Measurements from ENCODE around the gene PISD.
"Not testable (repeated sequence)": the region's sequence is repeated elsewhere in the genome, so short reads cannot be mapped to it uniquely, and the experiment has no call there.

PISD gene

DNA sequence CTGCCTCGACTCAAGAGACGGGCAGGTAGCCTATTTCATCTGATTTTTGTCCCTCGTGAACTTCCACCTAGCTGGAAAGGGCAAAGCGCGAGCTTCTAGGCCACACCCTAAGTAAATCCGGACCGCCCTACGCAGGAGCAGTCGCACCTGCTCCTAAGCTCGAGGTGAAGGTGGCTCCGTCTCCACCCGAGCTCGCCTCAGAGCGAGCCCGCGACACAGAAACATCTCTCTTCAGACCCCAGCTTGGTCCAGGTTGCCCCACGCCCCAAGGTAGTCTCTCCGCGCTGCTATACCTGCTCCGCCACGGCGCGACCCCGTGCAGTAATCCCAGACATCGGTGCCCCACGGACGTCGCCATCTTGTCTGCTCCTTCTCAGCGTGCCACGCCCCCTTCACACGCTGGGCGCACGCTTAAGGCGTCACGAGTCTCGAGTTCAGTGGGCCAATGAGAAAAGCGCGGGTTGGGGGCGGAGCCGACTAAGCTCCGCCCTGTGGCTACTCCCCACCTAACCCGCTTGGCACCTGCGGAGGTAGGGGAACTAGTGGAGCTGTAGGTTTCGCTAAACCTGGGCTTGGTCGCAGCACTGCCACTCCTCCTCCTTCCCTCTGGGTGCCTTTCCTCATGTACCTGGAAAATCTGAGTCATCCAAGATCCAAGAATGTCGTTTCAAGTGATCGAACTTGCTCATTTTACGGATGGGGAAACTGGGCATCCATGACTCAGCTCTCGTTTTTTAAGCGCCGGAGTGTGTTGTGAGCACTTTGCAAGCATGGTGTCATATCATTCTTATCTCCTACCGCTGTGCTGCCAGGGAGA, at the start of gene PISD:
PISD (minus strand) TSS at position 365 of the 817 bp plus-strand sequence; CDS start at position 358, 7 bp downstream.
- peak; percentile 93 for DNase-seq (ENCODE audit: low read depth)

DNA sequence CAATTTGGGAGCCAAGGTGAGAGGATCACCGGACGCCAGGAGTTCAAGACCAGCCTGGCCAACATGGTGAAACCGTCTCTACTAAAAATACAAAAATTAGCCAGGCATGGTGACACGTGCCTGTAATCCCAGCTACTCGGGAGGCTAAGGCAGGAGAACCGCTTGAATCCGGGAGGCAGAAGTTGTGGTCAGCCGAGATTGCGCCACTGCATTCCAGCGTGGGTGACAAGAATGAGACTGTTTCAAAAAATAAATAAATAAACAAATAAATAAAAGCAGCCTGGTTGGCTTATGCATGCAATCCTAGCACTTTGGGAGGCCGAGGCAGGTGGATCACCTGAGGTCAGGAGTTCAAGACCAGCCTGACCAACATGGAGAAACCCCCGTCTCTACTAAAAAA, 49.2 kb upstream of the PISD start:
- not testable (repeated sequence) for DNase-seq (ENCODE audit: low read depth)

DNA sequence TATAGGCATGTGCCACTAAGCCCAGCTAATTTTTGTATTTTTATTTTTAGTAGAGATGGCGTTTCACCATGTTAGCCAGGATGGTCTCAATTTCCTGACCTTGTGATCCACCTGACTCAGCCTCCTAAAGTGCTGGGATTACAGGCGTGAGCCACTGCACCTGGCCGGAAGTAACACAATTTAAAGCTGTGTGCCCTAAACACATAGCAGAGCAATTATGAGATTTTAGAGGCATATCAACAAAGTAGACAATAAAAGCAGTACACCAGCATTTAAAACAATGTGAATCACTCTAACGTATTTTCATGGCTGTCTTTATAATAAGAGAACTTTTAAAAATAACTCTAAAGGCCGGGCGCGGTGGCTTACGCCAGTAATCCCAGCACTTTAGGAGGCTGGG, 45.5 kb upstream of the PISD start:
- no peak for DNase-seq (ENCODE audit: low read depth)

DNA sequence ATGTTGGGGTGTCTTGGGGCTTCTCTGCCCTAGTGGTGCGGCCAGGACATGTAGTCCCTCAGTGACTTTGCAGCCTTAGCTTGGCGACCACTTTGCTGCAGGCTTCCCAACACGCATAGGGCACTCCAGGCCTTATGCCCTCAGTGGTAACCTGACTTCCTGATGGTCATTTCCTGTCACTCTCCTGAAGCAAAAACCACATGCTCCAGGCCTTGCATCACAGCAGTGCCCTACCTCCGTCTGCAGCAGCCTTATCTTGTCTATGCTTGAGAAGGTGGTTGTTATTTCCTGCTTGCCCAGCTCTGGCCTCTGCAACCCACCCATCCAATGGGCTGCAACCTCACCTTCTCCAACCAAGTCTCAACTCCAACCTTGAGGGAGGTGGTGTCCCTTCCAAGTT, 33.4 kb upstream of the PISD start:
- no peak for DNase-seq (ENCODE audit: low read depth)

DNA sequence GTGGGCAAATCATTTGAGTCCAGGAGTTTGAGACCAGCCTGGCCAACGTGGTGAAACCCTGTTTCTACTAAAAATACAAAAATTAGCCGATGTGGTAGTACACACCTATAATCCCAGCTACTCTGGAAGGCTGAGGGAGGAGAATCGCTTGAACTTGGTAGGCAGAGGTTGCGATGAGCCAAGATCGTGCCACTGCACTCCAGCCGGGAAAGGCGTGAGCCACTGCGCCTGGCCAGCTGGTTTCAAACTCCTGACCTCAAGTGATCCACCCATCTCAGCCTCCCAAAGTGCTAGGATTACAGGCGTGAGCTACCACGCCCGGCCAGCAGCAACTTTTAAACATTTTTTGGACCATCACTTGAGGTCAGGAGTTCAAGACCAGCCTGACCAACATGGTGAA, 32.0 kb upstream of the PISD start:
- DNase-seq (ENCODE audit: low read depth): not testable (repeated sequence)

DNA sequence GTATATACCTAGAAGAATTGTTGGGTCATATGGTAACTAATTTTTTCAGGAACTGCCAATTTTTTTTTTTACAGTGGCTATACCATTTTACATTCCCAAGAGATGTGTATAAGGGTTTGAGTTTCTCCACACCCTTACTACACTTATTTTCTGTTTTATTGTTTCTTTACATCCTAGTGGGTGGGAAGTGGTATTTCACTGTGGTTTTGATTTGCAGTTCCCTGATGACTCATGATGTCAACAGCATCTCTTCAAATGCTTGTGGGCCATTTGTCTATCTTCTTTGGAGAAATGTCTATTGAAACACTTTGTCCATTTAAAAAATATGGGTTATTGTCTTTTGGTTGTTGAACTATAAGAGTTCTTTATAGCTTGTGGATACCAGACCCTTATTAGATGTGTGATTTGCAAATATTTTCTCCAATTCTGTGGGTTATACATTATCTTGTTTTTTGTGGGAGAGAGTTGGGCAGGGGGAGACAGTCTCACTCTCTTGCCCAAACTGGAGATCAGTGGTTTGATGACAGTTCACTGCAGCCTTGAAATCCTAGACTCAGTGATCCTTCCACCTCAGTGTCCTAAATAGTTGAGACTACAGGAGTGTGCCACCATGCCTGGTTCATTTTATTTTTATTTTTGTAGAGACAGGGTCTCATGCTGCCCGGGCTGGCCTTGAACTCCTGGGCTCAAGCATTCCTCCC, 30.3 kb upstream of the PISD start:
- no peak for DNase-seq (ENCODE audit: low read depth)

DNA sequence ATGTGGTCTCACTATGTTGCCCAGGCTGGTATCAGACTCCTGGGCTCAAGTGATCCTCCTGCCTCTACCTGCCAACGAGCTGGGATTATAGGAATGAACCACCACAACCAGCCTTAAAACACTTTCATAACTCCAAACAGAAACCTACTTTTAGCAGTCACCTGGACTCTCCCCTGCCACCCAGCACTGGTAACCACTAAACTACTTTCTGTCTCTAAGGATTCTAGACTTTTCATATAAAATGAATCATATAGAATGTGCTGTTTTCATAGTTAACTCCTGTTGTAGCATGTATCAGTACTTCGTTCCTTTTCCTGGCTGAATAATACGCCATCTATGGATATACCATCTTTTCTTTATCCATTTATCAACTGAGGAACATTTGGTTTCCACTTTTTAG, 29.4 kb upstream of the PISD start:
- no peak for DNase-seq (ENCODE audit: low read depth)

DNA sequence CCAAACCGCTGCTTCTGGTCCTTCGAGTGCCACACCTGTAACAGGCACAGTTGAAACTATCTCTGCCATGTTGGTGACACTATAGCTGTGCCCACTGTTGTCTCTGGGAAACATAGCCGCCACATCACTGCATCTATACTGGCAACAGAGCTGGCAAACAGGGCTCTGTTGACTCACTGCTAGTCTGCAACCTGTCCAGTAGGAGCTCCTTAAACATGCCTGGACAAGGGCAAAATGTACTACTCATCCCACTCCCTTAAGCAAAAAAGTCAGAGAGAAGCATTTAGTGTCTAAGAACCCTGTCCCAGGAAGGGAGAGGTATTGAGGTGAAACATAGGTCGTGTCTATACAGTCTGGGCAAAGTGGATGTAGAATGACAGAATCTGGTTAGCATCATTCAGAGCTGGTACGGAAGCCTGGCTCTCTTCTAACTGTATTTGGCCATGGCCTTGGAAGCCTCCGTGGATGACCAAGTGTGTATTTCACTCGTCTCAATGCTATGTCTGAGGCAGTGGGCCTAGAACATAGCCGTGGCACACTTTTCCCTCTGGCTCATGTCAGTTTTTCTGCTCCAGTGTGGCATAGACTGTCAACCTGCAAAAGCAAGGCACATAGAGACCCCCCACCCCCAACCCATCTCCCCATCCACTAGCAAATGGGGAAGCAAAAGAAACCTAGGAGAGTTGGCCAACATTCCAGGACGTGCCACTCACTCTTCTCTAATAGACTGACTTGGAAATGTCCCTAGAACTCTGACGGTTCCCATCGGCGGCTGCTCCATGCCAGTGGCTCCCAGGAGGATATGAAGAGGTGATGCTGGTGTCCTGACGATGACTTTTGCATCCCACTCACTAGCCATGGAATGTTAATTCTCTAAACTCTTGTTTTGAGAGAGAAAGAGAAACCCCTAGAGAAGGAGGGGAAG, 21.4 kb upstream of the PISD start:
- no peak for DNase-seq (ENCODE audit: low read depth)

DNA sequence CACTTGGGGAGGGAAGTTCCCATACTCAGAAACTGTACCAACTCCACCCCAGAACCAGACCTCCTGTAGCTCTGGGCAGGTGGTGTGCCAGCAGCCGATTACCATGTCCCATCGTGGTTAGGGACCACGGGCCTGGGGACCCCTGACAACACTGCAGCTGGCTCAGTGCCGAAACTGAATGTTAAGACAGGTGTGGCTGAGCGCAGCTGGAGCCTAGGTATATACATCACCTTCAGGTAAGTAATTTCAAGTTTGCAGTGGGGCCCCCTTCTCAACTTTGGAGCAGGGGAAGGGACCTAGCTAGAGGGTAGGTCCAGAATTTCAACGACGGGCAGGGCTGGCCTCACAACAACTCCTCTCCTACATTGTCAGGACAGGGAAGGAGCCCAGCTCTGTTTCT, 20.7 kb upstream of the PISD start:
- no peak for DNase-seq (ENCODE audit: low read depth)

DNA sequence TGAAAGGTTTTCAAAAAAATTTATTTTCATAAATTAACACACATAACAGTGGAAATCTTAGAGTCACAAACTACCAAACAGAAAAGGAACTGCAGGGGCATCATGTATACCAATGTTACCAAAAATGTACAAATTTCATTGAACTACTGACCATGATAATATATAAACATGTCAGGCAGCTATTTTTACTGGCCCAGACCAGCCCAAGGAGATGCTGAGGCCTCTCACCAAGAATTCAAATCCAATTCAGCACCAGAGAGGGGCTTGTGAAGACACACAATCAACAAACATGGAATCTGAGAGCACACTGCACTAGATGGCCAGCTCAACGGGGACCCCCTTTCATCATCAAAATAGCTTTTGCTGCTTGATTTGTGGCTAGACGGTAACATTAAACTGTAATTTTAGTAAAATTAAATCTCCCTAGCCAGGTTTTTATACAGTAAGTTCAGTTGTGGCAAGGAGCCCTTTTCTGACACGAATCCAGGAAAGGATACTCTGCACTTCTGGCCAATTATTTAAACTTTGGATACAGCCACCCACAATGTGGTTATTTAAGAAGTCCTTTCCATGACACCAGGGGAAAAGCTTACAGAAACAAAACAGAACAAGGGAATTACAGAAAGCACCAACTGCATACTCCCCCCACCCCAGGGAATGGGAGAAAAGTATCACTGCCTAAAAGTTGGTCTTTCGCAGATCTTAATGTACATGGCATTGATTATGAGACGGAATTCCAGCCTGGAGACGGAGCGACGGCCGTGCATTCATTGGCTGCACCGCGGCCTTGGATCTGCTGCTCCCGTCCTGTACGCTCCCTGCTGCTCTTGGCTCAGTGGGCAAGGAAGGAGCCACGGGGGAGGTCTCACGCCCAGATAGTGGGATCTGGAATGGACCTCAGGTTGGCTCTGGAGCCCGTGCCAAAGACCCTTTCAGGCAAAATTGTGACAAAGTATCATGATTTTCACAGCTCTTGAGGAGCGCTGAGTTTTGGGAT, 19.6 kb upstream of the PISD start:
- no peak for DNase-seq (ENCODE audit: low read depth)

DNA sequence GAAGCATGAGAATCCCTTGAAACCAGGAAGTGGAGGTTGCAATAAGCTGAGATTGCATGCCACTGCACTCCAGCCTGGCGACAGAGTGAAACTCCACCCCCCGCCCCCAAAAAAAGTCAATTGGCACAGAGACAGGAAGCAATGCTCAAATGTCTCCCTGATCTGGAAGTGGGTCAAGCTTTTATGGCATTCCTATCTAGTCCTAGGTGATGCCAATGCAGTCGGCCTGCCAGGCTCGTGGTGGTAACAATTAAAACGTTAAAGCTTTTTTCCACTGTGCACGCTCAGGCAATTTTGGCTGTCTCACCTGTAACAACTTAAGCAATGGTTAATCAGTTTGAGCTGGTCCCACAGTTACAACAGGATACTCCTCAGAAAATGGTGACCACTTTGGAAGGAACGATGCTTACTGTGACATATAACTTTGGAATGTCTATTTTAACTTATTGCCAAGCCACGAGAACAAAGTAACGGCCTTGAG, 18.9 kb upstream of the PISD start:
- no peak for DNase-seq (ENCODE audit: low read depth)

DNA sequence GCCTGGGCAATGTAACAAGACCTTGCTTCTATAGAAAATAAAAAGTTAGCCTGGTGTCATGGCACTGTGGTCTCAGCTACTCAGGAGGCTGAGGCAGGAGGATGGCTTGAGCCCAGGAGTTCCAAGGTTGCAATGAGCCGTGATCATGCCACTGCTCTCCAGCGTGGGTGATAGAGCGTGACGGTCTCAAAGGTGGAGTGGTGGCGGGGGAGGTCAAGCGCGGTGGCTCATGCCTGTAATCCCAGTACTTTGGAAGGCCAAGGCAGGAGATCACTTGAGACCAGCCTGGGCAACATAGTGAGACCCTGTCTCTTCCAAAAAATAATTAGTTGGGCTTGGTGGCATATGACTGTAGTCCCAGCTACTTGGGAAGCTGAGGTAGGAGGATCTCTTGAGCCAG, 16.7 kb upstream of the PISD start:
- no peak for DNase-seq (ENCODE audit: low read depth)

DNA sequence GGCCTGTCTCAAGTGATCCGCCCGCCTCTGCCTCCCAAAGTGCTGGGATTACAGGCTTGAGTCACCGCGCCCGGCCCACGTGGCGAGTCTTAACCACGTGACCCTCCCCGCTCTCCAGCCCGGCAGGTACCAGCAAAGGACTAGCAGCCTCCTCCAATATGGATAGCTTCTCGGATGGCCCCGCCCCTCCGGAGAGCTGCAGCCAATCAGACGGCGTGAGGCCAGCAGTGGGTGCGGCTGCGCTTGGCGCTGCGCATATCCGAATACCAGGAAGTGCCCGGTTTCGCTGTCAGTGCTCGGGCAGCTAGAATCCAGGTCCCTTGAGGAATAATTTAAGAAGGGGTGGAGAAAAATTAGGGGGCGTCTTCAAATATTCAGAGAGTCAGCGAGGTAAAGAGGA, 14.7 kb upstream of the PISD start:
- peak; percentile 85 for DNase-seq (ENCODE audit: low read depth)

DNA sequence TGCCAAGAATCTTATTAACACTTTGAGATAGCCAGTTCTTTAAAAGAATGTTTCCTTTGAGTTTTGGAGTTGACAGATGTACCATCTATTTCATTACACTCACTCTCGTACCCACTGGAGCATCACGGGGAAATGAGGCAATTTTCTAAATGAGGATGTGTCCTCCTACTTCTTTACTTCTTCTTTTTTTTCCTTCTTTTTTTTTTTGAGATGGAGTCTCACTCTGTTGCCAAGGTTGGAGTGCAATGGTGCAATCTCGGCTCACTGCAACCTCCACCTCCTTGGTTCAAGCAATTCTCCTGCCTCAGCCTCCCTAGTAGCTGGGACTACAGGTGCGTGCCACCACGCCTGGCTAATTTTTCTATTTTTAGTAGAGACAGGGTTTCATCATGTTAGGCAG, 12.2 kb upstream of the PISD start:
- DNase-seq (ENCODE audit: low read depth): not testable (repeated sequence)

DNA sequence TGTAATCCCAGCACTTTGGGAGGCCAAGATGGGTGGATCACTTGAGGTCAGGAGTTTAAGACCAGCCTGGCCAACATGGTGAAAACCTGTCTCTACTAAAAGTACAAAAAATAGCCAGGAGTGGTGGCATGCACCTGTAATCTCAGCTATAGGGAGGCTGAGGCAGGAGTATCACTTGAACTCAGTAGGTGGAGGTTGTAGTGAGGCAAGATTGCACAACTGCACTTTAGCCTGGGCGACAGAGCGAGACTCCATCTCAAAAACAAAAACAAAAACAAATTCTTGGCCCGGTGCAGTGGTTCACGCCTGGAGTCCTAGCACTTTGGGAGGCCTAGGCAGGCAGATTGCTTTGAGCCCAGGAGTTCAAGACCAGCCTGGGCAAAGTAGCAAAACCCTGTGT, 6.8 kb upstream of the PISD start:
- not testable (repeated sequence) for DNase-seq (ENCODE audit: low read depth)

DNA sequence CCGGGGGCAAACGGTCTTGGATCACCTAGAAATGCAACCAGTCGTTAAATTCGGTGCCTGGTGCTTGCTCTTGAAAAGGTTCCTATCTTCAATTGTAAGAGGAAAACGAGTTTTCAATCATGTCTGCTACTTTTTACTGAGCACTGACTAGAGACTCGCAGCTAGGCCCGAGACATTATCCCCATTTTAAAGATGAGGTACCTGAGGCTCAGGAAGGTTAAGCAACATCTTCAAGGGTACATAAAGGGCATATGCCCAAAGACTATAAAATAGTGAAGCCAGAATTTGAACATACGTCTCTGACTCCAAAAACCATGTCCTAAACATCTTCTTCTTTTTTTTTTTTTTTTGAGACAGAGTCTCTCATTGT, 638 bp upstream of the PISD start:
- DNase-seq (ENCODE audit: low read depth): no peak

DNA sequence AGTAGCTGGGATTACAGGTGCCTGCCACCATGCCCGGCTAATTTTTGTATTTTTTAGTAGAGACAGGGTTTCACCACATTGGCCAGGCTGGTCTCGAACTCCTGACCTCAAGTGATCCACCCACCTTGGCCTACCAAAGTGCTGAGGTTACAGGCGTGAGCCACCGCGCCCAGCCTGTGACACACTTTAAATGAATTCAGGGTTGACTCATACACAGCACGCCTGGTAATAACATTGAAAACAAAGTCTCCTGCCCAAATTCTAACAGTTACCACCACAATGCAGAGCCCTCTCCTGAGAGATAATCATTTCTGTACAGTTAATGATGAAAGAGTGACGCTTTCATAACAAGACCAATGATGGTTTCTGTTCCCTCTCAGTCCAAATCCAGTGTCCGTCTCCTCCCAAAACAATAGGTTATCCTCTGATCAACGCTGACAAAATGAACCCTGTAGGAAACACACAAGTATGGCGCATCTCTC, 1.1 kb downstream of the PISD start:
- not testable (repeated sequence) for DNase-seq (ENCODE audit: low read depth)

DNA sequence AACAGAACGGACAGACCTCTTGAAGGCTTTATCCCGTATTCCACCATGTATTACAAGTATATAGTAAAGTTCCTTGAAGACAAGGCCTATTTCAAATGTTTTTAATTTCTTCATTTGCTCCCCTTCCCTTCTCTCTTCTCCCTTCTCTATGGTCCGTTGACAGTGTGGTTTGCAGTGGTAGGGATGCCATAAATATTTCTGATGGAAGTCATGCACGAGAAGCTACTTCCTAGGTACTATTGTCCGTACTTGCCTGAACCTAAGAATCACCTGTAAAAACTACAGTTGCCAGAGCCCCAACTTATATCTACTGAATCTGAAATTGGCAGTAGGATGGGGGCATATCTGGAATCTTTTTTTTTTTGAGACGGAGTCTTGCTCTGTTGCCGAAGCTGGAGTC, 2.8 kb downstream of the PISD start:
- no peak for DNase-seq (ENCODE audit: low read depth)

DNA sequence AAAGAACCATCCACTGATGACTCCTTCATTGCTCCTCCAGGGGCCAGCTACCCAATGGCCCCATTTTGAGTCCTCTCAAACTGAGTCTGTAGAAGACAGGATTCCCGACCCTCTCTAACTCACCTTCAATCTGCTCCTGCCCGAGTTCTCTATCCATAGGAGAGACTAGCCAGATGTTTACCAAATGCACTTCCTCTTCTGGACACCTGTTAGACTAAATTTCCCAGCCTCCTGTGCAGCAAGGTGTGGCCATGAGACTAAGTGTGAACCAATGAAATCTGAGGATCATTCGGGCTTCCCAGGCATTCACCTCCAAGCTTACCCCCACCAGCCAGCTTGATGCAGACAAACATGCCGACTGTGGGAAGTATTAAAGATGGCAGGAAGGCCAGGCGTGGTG, 7.6 kb downstream of the PISD start:
- no peak for DNase-seq (ENCODE audit: low read depth)

DNA sequence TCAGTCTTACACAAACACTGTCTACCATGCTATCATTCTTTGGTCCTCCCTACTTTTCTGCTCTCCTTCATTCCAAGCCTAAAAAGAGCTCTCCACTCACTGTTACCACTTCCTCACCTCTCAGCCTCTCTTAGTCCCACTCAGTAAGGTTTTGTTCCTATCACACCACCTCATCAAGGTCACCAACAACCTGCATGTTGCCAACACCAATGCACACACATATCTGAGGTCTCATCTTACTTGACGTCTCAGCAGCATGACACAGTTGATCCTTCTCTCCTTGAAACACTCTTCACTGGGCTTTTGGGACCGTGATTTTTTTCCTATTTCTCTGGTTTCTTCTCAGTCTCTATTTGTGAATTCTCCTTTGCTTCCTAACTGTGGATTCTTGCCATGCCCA, 8.1 kb downstream of the PISD start:
- DNase-seq (ENCODE audit: low read depth): no peak

Data from stimulated activated CD8-positive, alpha-beta memory T cell treated with anti-CD3 and anti-CD28 coated beads, Interleukin-12 subunit alpha, Interleukin-12 subunit beta, amount 100 ng/mL, for 1 hour (primary cell).